KOPT-K1 (cell line): ENCODE results near the gene CCDC71.

Source experiments
- H3K27ac ChIP-seq: fragments of 200-600 bp; sonication (generic); 2 replicates; pipeline ENCODE4 v1.5.1; 2016; ENCODE audit warnings: antibody characterized with exemption, mild to moderate bottlenecking, low read depth, low read length; ENCODE audit not compliant: poor library complexity, severe bottlenecking
- H3K36me3 ChIP-seq: fragments of 200-600 bp; sonication (generic); 2 replicates; pipeline ENCODE4 v1.5.1; 2017; ENCODE audit warnings: antibody characterized with exemption, mild to moderate bottlenecking, low read length, moderate library complexity; ENCODE audit not compliant: insufficient read depth
- H3K9me3 ChIP-seq: fragments of 200-600 bp; sonication (generic); 2 replicates; pipeline ENCODE4 v1.5.1; 2017; ENCODE audit warnings: antibody characterized with exemption, low read length, mild to moderate bottlenecking; ENCODE audit not compliant: insufficient read depth, poor library complexity, severe bottlenecking

CCDC71 gene

DNA sequence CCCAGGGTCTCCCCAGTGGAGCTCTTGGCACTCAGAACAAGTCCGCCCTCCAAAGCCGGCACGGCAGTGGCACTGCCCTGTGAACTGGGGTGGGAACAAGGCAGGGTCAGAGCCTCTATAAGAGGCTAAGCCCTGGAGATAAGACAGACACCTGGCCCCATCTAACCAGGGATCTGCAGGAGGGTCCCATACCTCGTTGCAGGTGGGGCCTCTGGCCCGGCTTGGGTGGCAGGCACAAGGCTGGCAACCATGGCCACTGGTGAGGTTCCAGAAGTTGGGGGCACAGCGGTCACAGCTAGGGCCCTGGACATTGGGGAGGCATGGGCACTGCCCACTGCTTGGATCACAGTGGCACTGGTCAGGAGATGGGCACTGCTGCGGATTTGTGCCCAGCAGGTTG, 41.9 kb downstream of the CCDC71 start:
- no peaks in the 10 kb centered on the region for H3K9me3 ChIP-seq
- peaks cover under 1% of the 10 kb centered on the region; the same call in 1 of the 2 replicates for H3K36me3 ChIP-seq
- no peak overlapping the region for H3K27ac ChIP-seq

DNA sequence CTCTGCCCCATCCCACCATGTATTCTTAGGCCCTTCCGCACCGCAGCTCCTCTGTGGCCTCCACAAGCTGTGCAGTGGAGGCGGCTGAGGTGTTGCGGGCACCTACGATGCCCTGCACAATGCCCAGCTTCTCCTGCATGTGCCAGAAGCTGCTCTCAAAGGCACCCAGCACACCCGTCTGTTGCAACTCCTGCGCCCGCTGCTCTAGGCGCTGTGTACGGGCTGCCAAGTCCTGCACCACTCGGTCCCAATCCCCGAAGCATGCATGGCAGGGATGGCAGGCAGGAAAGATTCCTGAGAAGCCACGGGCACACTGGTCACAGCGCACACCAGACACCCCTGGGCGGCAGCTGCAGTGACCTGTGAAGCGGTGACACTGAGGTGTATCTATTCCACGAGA, 42.4 kb downstream of the CCDC71 start:
- Histone ChIP-seq H3K9me3 (no peaks in the 10 kb centered on the region), H3K36me3 (peaks cover 5% of the 10 kb centered on the region), H3K27ac (no peak overlapping the region)

DNA sequence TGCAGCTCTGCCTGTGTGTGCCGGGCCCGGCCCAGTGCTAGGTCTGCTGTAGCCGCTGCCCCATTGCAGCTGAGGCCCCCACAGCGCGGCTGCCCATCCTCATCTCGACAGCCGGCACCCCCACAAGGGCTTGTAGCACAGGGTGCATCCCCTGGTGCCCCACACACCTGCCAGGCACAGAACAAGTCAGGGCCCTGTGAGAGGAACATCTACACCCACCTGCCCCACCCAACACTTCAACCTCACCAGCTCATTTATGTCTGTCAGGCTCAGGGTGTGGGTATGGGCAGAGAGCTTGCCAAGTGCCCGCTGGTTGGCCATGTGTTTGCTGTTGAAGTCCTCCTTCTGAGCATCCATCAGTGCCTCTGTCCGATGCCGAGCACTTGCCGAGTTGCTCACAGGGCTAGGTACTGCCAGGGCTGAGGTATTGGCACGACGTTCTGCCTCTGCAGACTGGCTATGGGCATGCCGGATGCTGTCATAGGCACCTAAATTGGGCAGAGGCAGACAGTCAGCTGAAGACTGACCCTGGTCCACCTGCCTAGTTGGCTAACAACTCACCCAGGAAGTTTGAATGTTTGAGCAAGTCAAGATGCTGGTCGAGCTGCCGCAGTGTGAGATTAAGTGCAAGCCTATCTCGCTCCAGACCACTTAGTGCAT, 43.1 kb downstream of the CCDC71 start:
- H3K36me3 ChIP-seq = peaks cover 12% of the 10 kb centered on the region

DNA sequence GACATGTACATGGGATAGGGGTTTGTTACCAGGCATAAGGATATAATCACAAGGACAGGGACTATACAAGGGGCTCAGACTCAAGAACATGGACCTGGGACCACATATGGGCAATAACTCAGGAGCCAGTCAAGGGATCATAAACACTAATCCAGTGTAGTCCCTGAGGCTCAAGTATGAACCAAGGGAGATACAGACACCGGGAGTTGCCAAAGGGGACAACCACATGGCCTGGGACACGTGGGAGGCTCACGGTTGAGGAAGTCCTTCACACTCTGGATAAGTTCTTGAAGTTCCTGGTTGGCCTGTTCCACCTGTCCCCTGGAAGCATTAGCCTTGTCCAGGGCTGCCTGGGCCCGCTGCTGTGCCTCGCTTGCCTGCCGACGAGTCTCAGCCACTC, 43.7 kb downstream of the CCDC71 start:
- H3K36me3 ChIP-seq = peaks cover 18% of the 10 kb centered on the region
- H3K27ac ChIP-seq = no peak overlapping the region

More for the DNA sequence above, 43.1 kb downstream of the CCDC71 start:
- Histone ChIP-seq H3K27ac (no peak overlapping the region), H3K9me3 (no peaks in the 10 kb centered on the region)

DNA sequence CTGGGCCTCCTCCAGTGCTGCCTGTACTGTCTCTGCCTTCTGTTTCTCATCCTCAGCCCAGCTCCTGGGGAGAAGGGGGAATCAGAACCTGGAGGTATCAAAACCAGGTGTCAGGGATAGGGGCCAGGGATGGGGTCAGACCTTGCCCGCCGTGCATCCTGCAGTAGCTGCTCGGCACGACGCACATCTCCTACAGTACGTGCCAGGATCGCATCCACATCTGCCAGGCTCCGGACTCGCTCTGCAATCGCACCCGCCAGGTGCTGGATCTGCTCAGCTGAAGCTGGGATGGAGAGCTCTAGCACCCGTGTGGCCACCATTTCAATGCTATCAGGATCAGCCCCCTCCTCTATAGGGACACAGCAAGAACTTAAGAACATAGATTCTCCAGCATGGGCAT, 44.1 kb downstream of the CCDC71 start:
- Histone ChIP-seq H3K9me3 (no peaks in the 10 kb centered on the region), H3K27ac (peak overlapping the region; percentile 82), H3K36me3 (peaks cover 22% of the 10 kb centered on the region)

More for the DNA sequence above, 43.7 kb downstream of the CCDC71 start:
- H3K9me3 ChIP-seq = no peaks in the 10 kb centered on the region

DNA sequence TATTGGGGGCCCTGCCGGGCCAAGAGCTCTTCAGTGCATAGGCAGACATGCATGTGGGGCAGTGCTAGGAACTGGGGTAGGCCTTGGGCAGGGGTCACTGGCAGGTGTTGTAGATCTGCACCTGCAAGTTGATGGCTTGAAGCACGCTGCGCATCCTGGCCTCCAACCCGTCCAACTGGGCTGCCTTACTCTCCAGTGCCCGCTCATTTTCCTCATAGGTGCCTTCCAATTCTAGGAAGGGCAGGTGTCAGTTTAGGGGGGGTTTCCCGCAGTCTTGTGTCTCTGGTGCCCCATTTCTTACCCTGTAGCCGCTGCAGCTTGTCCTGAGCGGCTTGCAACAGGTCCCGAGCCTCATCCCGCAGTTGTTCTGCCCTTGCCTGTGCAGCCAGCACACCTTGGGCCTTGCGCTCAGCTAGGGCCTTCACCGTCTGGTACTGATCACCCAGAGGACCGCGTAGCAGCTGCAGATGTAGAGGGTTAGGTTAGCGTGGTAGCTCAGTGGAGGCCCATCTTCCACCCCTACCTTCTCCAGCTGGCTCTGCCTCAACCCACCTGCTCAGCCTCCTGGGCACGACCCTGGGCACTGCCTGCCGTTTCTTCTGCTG, 44.9 kb downstream of the CCDC71 start:
- H3K36me3 ChIP-seq = peaks cover 30% of the 10 kb centered on the region
- peak overlapping the region; percentile 82 for H3K27ac ChIP-seq
- no peaks in the 10 kb centered on the region for H3K9me3 ChIP-seq

DNA sequence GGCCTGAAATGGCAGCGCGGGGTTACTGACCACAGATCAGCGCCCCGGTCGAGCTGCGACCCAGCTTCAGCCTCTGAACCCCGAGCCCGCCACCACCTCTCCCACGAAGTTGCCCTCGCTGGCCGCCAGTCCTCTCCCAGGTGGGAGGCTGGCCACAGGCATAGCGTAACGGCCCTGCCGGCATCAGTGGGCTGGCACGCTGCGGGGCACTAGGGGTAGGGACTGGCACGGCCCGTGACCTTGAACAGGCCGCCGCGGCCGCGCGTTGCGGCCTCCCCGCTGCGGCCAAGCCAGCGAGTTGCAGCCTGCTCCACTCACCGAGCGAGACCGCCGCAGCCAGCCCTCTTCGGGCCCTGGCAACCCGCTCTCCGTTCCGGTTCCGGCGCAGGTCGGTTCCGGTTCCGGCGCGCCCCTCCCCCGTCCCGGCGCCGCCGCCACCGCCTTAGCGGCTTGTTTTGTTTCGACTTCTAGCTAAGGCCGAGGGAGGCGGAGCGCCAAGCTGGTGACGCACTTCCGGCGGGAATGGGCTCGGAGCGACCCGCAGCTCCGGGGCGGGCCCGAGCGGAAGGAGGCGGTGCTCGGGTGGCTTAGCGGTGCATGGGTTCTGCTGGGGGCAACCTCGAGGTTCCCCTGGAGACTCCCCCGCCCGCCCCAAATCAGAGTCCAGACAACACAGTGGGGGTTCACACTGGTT, 45.5 kb downstream of the CCDC71 start, which contains the start of gene USP19:
USP19 (minus strand) TSS at position 386 of the 694 bp plus-strand sequence. CDS start 1,678 bp downstream, outside the sequence.
- Histone ChIP-seq H3K9me3 (no peaks in the 10 kb centered on the region), H3K27ac (peak within 1 kb of the TSS; percentile 82), H3K36me3 (peaks cover 36% of the 10 kb centered on the region)

DNA sequence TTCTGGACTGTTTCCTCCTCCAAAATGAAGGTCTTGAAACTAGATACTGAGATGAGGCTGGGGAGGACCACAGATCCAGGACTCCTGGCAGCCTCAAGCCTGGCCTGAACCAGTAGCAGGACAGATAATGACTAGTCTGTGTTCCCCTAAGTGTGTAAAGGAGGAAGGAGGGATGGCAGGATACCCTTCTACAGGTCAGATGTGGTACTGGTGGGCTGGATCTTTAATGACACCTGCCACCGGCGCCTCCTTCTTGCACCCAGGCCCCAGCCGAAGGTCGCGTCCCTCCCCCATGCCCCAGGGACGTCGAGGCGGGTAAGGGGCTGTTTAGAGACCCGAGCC, 46.1 kb downstream of the CCDC71 start:
- peak overlapping the region; percentile 82 for H3K27ac ChIP-seq
- peaks cover 42% of the 10 kb centered on the region for H3K36me3 ChIP-seq
- no peaks in the 10 kb centered on the region for H3K9me3 ChIP-seq

DNA sequence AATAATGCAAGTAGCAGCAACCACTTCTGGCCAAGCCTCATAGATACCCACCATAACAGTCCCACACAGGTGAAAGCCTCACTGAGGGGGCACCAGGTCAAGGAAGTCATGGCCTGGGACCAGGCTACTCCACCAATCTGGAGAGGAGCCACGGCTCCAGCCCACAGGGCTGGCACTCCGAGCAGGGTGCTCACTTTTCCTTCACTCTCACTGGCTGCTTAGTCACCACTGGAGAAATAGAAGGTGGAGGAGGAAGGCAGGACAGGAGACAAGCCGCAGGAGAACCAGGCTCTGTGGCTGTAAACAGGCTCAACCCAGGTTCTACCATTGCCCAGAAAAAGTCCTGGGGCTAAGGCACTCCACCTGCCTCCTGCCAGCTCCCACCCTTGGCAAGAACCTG, 46.7 kb downstream of the CCDC71 start:
- H3K36me3 ChIP-seq = peaks cover 48% of the 10 kb centered on the region

DNA sequence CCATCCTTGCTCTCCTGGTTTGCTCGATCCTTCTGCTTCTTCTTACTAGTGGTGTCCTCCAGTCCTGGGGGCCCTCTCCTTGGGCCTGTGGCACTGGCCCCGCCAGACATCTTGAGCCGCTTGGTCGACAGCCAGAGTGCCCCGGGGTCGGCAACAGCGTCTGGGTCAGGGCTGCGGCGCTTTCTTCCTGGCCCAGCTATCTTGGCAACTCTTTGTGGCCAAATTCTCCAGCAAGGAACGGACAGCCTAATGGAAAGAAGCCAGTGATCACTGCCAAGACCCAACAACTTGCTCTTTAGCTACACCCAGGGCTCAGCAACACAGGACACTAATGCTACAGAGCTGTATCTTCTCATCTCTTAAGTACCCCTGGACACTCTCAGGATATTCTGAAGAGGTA, 47.1 kb downstream of the CCDC71 start:
- peak overlapping the region; percentile 82 for H3K27ac ChIP-seq
- H3K9me3 ChIP-seq = no peaks in the 10 kb centered on the region
- peaks cover 52% of the 10 kb centered on the region for H3K36me3 ChIP-seq

More for the DNA sequence above, 46.7 kb downstream of the CCDC71 start:
- Histone ChIP-seq H3K27ac (peak overlapping the region; percentile 82), H3K9me3 (no peaks in the 10 kb centered on the region)
